OCI-LY3 (cell line): Measurements from ENCODE around the gene SOD3.

Experiments used
- H2AFZ ChIP-seq: fragments of 200-600, 300-600 bp; shearing (Covaris generic); 2 replicates; pipeline ENCODE4 v1.6.0; 2014; ENCODE audit warnings: antibody characterized with exemption, low read depth, low read length
- H3K27ac ChIP-seq: fragments of 200-600, 300-600 bp; sonication (generic); 2 replicates; pipeline ENCODE4 v1.5.1; 2014; ENCODE audit warnings: mild to moderate bottlenecking, low read length, moderate library complexity, mixed read lengths
- H3K27me3 ChIP-seq: fragments of 200-600, 300-600 bp; sonication (generic); 2 replicates; pipeline ENCODE4 v1.6.1; 2014; ENCODE audit warnings: low read depth, low read length, mixed read lengths
- H3K36me3 ChIP-seq: fragments of 200-600, 300-600 bp; sonication (generic); replicated peaks from 2 replicates; pipeline ENCODE3; 2014; ENCODE audit warnings: low read depth, low read length, mixed read lengths
- H3K4me1 ChIP-seq: fragments of 300-600, 200-600 bp; sonication (generic); 2 replicates; pipeline ENCODE4 v1.6.1; 2014; ENCODE audit warnings: low read length, mixed read lengths
- H3K4me2 ChIP-seq: fragments of 200-600, 300-600 bp; sonication (generic); 2 replicates; pipeline ENCODE4 v1.6.1; 2014; ENCODE audit warnings: low read length, mixed read lengths
- H3K4me3 ChIP-seq: fragments of 300-600, 200-600 bp; sonication (generic); 2 replicates; pipeline ENCODE4 v1.5.1; 2014; ENCODE audit warnings: antibody characterized with exemption, mild to moderate bottlenecking, low read length, moderate library complexity
- H3K79me2 ChIP-seq: fragments of 300-600, 200-600 bp; shearing (Covaris generic); 2 replicates; pipeline ENCODE4 v1.6.1; 2014; ENCODE audit warnings: mild to moderate bottlenecking, low read length, mixed read lengths
- H3K9ac ChIP-seq: fragments of 300-600, 200-600 bp; shearing (Covaris generic); 2 replicates; pipeline ENCODE4 v1.6.0; 2014; ENCODE audit warnings: mild to moderate bottlenecking, low read length, moderate library complexity
- H3K9me3 ChIP-seq: fragments of 200-600, 300-600 bp; shearing (Covaris generic); 2 replicates; pipeline ENCODE4 v1.6.1; 2014; ENCODE audit warnings: low read length, mixed read lengths; ENCODE audit not compliant: insufficient read depth
- H4K20me1 ChIP-seq: fragments of 200-600, 300-600 bp; sonication (generic); 2 replicates; pipeline ENCODE4 v1.6.1; 2016; ENCODE audit warnings: low read length, mixed read lengths; ENCODE audit not compliant: insufficient read depth
- EZH2phosphoT487 ChIP-seq: fragments of 200-600 bp; shearing (Covaris generic); IDR thresholded peaks from 2 replicates; pipeline ENCODE4 v1.6.1; 2018; ENCODE audit warnings: antibody characterized with exemption, mixed run types, low read depth
- TF ChIP-seq, protein P1 (sequence below): fragments of 200-600, 300-600 bp; sonication (generic); IDR thresholded peaks from 2 replicates; pipeline ENCODE4 v1.5.1; 2014; ENCODE audit warnings: antibody characterized with exemption, low read length, low read depth

Gene SOD3

DNA sequence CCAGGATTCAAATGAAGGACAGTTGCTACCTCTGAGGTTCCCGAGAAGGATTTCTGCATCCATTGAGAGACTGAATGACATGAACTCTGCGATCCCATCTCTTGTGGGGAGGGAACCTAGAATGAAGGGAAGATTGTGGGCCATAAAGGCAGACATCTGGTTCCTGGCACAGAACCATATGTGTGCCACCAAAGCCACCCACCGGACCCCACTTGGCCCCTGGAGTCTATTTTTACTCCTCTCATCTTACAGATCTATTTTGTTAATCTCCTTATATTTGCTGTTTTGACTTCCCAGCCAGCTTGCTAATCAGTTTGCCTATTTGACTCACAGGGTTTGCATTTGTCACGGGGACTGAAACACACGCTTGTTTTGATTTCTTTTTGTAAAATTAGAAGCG is 7.3 kb downstream of the SOD3 start:
- no peaks in the 10 kb centered on the region for H4K20me1 ChIP-seq
- no peak for TF ChIP-seq EZH2phosphoT487
- TF ChIP-seq, protein P1, sequence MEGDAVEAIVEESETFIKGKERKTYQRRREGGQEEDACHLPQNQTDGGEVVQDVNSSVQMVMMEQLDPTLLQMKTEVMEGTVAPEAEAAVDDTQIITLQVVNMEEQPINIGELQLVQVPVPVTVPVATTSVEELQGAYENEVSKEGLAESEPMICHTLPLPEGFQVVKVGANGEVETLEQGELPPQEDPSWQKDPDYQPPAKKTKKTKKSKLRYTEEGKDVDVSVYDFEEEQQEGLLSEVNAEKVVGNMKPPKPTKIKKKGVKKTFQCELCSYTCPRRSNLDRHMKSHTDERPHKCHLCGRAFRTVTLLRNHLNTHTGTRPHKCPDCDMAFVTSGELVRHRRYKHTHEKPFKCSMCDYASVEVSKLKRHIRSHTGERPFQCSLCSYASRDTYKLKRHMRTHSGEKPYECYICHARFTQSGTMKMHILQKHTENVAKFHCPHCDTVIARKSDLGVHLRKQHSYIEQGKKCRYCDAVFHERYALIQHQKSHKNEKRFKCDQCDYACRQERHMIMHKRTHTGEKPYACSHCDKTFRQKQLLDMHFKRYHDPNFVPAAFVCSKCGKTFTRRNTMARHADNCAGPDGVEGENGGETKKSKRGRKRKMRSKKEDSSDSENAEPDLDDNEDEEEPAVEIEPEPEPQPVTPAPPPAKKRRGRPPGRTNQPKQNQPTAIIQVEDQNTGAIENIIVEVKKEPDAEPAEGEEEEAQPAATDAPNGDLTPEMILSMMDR, result no peak
- no peak overlapping the region for H3K9ac ChIP-seq
- H3K4me3 ChIP-seq, result no peak overlapping the region
- H3K27ac ChIP-seq, result no peak overlapping the region
- H2AFZ ChIP-seq, result no peak overlapping the region
- H3K4me1 ChIP-seq, result no peaks in the 10 kb centered on the region
- H3K36me3 ChIP-seq, result no peaks in the 10 kb centered on the region
- peaks cover 12% of the 10 kb centered on the region; the same call in 1 of the 2 replicates for H3K27me3 ChIP-seq
- H3K79me2 ChIP-seq, result no peaks in the 10 kb centered on the region
- H3K9me3 ChIP-seq, result no peaks in the 10 kb centered on the region
- no peak overlapping the region for H3K4me2 ChIP-seq

DNA sequence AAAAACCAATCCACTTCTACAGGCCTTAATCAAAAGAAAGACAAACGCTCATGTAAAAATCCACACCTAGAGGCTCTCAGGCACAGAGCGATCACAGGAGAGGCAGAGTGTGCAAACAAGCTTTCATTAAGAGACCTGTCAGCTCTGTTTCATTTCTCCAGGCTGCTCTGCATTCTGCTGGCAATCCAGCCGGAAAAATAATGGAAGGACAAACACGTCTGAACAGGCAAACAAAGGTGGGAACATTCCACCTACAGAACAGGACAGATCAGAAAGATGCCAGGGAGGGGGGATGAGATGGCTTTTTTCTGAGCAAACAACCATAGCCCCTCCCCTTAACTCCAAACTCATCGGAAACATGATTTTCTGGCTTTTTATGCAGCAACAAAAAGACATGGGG is 9.7 kb downstream of the SOD3 start:
- no peak overlapping the region for H2AFZ ChIP-seq
- TF ChIP-seq, protein P1, result no peak
- H3K4me2 ChIP-seq, result no peak overlapping the region
- no peaks in the 10 kb centered on the region for H3K79me2 ChIP-seq
- no peaks in the 10 kb centered on the region for H3K36me3 ChIP-seq
- no peak overlapping the region for H3K27ac ChIP-seq
- H3K9ac ChIP-seq, result no peak overlapping the region
- H4K20me1 ChIP-seq, result no peaks in the 10 kb centered on the region
- H3K4me1 ChIP-seq, result no peaks in the 10 kb centered on the region
- no peaks in the 10 kb centered on the region for H3K9me3 ChIP-seq
- H3K4me3 ChIP-seq, result no peak overlapping the region
- H3K27me3 ChIP-seq, result peaks cover 12% of the 10 kb centered on the region; the same call in 1 of the 2 replicates

DNA sequence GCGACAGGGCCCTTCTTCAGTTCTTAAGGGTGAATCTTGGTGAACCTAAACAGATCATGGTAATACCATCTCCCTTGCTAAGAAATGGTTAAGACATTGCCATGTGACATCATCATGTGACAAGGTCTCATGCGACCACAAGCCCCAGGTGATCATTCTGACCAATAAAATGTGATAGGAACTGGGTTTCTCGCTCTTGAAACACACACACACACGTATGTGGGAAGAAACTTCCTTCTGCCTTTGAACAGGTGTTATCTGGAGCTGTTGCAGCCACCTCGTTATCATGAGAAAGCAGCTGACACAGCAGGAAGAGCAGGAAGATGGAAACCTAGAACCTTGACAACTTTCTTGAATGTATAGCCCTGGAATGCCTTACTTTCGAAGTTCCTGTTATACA is 10.2 kb downstream of the SOD3 start:
- H2AFZ ChIP-seq, result no peak overlapping the region
- H3K9me3 ChIP-seq, result no peaks in the 10 kb centered on the region
- H4K20me1 ChIP-seq, result no peaks in the 10 kb centered on the region
- H3K4me1 ChIP-seq, result no peaks in the 10 kb centered on the region
- H3K27me3 ChIP-seq, result peaks cover 12% of the 10 kb centered on the region; the same call in 1 of the 2 replicates
- H3K9ac ChIP-seq, result no peak overlapping the region
- no peak overlapping the region for H3K4me3 ChIP-seq
- H3K27ac ChIP-seq, result no peak overlapping the region
- H3K4me2 ChIP-seq, result no peak overlapping the region
- no peak for TF ChIP-seq EZH2phosphoT487
- TF ChIP-seq, protein P1, result no peak
- no peaks in the 10 kb centered on the region for H3K79me2 ChIP-seq
- H3K36me3 ChIP-seq, result no peaks in the 10 kb centered on the region

DNA sequence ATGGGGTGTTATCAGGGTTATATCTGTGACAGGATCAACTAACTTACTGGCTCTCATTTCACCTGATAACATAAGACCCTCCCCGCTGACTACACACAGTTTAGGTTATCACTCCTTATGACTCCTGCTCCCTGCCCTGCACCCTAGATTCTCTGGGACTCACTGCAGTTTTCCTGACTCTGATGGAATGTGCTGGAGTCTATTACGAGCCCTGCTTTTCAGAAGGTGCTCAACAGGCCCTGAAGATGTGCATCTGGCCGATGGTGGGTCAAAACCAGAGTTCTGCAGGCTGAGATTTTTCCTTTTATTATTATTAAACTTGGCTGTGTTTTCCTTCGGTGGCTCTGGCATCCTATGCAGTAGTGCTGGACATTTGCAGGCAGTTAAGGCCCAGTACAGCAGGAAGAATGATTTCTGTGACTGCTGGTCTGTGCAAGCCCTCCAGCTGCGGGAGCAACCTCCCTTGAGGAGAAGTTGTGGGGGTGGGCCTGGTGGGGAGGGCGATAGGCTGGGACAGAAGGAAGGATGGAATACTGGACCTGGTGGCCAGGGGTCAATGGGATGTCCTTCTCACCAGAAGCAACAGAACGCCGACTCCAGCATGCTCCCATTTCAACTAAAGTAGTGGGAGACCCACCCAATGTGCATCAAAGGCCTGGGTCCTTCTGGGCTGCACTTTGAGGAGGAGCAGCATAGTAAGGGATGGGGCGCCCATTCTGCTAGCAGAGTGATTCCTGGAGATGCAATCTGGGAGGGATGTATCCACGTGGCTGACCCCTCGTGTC is 11.0 kb downstream of the SOD3 start:
- H3K27me3 ChIP-seq, result peaks cover 12% of the 10 kb centered on the region; the same call in 1 of the 2 replicates
- no peaks in the 10 kb centered on the region for H4K20me1 ChIP-seq

More for the DNA sequence above, 11.0 kb downstream of the SOD3 start:
- Histone ChIP-seq H3K4me3 (no peak overlapping the region), H3K9ac (no peak overlapping the region), H3K79me2 (no peaks in the 10 kb centered on the region), H3K4me2 (no peak overlapping the region), H3K4me1 (no peaks in the 10 kb centered on the region), H3K27ac (no peak overlapping the region), H3K36me3 (no peaks in the 10 kb centered on the region), H3K9me3 (no peaks in the 10 kb centered on the region), H2AFZ (no peak overlapping the region)
- TF ChIP-seq, protein P1, result no peak
- no peak for TF ChIP-seq EZH2phosphoT487
